Stimulated activated naive CD4-positive, alpha-beta T cell (primary cell): ENCODE data around the gene FAM20B.
"Not testable (repeated sequence)": the region's sequence is repeated elsewhere in the genome, so short reads cannot be mapped to it uniquely, and the experiment has no call there.

ENCODE experiments used
- DNase-seq, 6 experiments: peaks; one replicate each; lab custom pipeline; 2025; lab: John Stamatoyannopoulos, UW

The FAM20B gene

DNA sequence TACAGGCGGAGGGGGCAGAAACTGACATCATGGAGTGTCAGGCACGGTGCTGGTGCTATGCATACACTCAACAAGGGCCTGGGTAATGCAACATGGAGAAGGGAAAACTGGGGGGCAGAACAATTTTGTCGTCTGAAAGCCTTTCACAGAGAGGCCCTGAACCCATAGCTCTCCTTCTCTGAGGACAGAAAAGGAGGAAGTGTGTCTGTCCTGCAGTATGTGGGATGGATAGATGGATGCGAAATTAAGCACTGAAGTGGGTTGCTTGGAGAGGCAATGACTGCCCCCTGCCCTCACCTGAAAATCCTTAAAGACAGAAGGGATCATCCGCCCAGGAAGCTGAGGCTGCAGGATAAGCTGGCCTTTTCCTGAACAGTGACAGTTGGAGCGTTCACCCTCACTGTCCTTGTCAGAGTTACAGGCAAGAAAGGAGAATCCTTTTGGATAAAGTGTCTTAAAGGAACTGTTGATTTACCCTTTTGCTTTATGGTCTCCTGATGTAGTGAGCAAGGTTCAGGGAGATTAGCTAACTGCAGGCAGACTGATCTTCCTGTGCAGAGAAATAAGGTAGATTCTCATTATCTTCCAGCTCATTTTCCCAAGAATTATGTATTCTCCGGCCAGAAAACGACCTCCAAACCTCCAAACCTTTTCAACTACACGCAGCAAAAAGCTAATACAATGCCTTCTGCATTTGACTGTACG lies 1.6 kb upstream of the FAM20B start:
- DNase-seq = no peak

DNA sequence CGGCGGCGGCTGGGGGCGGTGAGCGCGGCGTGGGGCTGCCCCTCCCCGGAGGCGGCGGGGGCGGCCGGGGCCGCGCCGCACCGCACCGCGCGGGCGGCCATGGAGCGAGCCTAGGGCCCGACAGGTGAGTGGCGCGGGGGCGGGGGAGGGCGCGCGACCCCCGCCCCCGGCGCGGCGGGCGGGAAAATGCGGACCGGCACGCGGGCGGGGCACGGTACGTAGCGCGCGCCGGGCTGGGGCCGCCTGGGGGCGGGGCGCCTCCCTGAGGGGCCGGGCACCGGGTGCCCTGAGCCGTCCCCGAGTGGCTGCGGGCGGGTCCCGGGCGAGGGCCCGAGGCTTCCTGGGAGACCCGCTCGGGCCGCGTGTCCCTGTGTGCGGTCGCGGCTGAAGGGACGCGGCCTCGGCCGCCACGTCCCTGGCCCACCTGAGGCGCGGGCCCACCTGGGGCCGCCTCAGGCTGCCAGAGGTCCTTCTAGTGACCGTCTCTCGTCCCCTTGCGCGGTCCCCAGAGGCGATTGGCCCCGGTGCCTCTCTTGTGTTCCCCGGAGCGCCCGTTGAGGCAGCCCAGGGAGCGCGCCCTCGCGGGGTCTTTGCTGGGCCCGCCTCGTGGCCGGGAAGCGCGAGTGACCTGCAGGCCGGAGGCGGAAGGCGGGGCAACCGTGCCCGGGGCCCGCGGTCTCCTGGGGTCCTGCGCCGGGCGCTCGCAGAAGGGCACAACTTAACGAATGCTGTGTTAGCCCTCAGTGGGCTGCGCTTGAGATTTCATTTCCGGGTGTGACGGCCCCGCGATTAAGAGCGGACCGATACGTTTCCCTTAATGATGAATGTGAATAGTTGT lies 500 bp downstream of the FAM20B start:
- DNase-seq = peak; percentile 64 to 83 (median 71)

DNA sequence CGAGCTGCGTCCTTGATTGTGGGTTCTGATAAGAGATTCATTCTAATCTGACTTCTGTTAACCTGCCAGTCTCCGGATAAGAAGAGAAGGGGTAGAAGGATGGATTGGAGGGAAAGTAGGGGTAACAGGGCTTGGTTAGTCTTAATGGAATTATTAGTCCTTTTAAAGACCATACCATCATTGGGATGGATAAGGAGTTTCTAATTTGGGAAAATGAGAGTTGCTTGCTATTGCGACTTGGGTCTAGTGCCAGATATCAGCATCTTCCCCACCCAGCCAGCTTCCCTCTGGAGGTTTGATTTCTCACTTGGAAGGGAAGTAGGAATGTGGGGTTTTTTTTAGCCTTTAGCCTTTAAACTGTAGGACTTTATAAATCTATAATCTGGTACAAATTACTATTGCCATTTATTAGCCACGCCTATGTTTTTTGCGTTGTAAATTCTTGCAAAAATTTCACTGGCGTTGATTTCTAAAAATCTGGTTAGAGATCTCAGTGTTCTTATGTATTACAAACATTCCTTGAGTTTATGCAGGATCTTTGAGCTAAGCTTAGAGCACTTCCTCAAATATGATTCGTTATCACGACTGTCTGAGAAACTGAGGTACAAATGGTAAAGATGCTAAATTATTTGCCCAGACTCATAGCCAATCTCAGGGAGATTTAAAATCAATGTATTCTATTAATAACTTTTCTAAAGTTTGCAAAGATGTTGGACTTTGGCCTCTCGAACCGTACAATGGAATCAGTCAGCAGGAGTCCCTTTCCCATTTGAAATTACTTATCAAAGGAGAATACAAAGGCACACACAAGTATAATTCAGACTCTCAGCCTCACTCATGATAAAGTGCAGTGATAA lies 1.3 kb downstream of the FAM20B start:
- DNase-seq = no peak

DNA sequence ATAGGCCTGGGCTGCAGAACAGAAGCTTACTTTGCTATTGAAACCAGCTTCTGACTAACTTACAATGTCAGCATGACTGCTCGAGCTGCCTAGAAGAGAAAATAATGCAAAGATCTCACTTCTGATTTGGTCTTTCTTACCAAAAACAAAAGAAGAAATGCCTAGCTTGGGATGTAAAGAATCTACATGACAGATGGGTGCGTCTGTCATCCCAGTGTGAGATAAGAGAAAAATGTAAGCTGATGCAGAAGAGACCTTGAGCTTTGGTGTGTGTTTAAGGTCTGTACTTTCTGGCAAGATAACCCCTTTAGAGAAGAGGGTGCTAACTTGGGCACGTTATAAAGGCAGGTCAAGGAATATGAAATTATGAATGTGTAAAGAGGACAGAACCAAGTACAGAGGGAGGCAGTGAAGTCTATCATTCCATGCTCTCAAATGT lies 3.6 kb downstream of the FAM20B start:
- no peak for DNase-seq

DNA sequence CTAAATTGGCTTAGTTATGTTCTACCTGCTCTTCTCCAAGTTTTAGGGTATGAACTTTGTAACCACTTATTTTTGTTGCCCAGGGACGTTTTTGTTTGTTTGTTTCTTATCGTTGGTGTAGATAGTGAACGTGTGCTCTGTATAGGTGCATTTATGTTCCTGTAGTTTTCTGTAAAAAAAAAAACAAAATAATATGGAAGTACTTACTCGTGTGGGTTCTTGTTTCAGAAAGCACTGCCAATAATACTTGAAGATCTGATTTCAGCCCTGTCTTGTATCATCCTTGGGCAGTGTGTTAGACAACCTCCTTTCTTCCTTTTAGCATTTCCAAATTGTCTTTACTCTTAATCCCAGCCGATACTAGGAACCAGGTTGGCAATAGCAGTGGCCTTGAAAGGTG lies 4.4 kb downstream of the FAM20B start:
- DNase-seq = no peak

DNA sequence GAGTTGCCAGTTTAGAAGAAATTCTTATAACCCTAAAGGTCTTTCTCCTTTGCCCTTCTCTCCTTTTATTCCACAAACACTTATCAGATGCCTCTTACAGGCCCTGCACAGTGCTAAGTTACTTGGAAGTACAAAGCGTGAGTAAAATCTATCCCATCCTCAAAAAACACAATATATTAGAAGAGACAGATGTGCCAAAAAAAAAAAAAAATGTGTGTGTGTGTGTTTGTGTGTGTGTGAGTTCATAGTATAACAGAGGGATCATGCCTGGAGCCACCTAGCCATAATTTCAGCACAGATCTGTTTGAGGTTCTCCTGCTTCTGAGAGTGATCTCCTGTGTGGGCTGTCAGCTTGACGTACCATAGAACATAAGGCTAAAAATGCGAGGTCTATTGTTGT lies 5.0 kb downstream of the FAM20B start:
- no peak for DNase-seq

- DNase-seq = no peak
Measured at GRCh38 chr1:179031284-179031683, 5.6 kb downstream of the FAM20B start.

DNA sequence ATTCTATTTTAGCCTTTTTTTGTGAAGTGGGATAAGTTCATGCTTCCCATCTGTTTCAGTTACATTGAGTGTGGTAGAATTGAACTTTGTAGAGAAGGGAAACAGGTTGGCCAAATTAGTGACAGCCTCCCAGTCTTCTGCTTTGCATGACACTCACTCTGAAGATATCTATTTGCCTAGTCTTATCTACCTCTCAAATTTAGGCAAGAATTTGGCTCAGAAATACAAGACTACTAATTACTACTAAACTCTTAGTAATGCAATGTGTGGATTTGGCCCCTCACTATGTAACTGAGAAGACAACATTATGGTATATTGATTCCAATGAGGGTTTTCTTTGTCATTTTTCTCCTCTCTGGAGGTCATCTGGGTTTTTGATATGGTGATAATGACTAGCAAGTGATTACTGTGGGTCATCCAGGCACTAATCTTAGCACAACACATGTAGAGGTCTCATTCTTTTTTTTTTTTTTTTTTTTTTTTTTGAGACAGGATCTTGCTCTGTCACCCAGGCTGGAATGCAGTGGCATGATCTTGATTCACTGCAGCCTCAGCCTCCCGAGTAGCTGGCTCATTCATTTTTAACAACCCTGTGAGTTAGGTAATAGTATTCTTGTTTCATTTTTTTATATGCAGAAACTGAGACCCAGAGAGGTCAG lies 6.3 kb downstream of the FAM20B start:
- no peak for DNase-seq

GRCh38 chr1:179034720-179035119 lies 9.0 kb downstream of the FAM20B start:
- no peak for DNase-seq

DNA sequence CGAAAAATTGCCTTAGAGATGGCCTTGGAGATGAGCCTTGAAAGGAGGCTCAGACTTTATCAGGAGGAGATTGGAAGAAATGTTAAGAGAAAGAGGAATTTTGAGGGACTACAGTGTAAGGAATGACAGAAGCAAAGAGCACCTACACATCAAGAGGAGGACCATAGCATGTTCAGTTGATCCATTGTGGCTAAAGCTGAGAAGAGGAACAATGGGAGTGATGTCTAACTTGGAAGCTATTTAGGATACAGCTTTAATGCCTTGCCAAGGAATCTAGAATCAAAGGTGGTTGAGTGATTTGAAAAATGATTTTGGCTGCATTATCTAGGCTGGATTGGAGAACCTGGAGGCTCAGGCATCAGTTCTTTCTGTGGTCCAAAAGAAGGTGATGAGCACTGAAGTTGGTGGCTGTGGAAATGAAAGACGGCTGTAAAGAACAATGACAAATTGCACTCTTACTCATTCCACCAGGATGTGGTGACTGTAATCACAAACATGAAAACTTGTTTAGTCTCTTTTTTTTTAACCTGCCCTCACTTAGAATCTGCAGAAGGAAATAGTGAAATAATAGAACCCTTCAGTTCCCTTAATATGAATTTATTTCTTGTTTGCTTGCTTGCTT lies 11.3 kb downstream of the FAM20B start:
- peak in 2 of 6 experiments; percentile 21 to 22 for DNase-seq

DNA sequence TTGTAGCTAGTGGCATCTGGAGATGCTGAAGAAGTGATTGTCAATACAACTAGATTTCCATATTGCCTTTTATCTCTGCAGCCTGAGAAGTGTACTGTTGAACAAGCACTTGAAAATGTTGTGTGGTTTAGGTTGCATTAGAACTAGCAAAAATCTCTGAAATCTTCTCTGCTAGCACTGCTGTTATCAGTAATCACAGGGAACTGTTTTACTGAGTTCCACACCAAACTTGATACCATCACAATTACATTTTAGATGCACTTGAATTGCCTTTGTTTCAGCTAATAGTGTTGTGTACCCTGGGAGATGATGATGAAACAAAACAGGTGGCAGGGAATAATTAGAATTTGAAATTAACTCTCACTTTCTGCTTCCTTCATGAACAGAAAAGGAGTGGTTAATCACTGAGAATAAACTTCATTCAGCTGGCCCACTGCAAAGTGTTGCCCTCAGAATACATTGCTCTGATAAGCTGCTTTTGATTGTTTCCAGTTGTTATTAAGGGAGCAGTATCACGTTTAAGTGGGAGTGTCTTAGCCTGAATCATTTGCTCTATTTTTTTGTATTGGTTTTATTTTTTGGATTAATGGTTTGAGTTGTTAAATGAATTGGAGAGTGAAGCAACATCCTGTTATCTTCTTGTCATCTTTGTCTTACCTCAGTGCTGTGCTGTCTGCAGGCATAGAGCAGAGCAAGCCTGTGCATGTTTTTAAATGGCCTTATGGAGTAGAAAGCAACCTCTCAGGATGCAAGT lies 13.0 kb downstream of the FAM20B start:
- no peak for DNase-seq

DNA sequence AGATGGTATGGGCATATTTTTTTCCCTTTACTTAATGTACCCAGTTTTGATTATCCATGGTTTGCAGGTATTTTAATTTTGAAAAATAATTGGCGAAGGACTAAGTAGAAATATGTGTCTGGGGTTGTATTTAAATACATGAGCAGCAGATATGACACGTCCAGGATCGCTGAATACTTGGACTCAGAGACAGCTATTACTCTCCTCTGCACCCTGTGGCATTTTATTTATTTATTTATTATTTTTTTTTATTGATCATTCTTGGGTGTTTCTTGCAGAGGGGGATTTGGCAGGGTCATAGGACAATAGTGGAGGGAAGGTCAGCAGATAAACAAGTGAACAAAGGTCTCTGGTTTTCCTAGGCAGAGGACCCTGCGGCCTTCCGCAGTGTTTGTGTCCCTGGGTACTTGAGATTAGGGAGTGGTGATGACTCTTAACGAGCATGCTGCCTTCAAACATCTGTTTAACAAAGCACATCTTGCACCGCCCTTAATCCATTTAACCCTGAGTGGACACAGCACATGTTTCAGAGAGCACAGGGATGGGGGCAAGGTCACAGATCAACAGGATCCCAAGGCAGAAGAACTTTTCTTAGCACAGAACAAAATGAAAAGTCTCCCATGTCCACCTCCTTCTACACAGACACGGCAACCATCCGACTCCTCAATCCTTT lies 13.9 kb downstream of the FAM20B start:
- not testable (repeated sequence) for DNase-seq

- not testable (repeated sequence) for DNase-seq
Measured at GRCh38 chr1:179040175-179040551, 14.5 kb downstream of the FAM20B start.

GRCh38 chr1:179042087-179042486 lies 16.4 kb downstream of the FAM20B start:
- DNase-seq = no peak

- no peak for DNase-seq
Measured at GRCh38 chr1:179042700-179043099, 17.0 kb downstream of the FAM20B start.

GRCh38 chr1:179043266-179043665 lies 17.6 kb downstream of the FAM20B start:
- DNase-seq = no peak

DNA sequence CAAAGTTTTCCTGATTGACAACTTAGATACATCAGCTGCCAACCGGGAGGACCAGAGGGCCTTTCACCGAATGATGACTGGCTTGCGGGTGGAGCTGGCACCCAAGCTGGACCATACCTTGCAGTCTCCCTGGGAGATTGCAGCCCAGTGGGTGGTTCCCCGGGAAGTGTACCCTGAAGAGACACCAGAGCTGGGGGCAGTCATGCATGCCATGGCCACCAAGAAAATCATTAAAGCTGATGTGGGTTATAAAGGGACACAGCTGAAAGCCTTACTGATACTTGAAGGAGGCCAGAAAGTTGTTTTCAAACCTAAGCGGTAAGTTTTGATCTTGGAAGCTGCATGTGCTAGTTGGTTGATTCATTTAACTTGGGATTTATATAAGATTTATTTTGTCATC lies 18.2 kb downstream of the FAM20B start:
- DNase-seq = no peak

DNA sequence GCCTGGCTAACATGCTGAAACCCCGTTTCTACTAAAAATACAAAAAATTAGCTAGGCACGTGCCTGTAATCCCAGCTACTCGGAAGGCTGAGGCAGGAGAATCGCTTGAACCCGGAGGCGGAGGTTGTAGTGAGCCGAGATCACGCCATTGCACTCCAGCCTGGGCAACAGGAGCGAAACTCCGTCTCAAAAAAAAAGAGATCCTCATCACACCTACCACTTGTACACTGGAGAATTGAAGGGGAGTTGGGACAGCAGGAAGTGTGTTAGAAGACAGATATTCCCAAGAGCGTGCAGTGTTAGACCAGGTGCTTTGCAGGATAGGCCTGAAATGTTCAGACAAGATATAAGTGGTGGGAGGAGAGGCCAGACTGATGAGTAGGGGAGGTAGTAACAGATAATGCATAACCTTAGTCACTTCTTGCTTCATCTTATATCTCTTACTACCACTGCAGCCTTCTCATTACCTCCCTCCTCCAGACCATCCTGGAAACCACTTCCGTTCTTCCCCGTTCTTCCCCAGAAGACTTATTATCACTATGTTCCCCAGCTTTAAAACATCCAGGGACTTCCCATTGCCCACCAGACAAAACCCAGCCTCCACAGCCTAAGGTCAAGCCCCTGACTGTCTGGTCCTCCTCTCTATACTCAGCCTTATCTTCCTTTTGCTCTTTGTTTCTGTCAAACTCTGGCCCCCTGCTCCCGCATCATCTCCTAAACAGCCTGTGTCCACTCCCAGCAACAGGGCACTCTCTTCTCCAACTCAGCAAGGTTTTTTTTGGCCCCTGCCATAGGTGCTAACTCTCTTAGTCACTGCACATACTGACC lies 21.3 kb downstream of the FAM20B start:
- no peak for DNase-seq

DNA sequence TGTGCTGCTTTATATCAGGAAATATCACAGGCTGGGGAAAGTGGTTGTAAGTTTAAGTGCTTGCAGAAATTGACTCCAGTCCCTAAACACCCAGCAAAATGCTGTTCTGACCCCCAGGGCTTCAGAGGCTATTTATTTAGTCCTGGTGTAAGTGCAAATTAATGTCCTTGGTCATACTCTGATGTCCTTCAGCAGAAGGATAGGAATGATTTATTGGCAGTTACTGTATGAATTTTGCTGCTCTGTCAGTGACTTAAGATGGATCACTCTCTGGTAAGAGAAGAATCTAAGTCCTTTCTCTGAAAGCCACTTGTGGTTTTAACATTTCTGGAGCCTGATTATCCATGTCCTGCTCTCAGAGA lies 21.9 kb downstream of the FAM20B start:
- no peak for DNase-seq
